Stimulated activated naive CD4-positive, alpha-beta T cell (primary cell): ENCODE results near the gene SLC66A2.

Source experiments
- DNase-seq, 6 experiments: peaks; one replicate each; lab custom pipeline; 2025; lab: John Stamatoyannopoulos, UW

Gene SLC66A2

GRCh38 chr18:79971211-79971952, 19.9 kb upstream of the SLC66A2 start:
- no peak for DNase-seq

DNA sequence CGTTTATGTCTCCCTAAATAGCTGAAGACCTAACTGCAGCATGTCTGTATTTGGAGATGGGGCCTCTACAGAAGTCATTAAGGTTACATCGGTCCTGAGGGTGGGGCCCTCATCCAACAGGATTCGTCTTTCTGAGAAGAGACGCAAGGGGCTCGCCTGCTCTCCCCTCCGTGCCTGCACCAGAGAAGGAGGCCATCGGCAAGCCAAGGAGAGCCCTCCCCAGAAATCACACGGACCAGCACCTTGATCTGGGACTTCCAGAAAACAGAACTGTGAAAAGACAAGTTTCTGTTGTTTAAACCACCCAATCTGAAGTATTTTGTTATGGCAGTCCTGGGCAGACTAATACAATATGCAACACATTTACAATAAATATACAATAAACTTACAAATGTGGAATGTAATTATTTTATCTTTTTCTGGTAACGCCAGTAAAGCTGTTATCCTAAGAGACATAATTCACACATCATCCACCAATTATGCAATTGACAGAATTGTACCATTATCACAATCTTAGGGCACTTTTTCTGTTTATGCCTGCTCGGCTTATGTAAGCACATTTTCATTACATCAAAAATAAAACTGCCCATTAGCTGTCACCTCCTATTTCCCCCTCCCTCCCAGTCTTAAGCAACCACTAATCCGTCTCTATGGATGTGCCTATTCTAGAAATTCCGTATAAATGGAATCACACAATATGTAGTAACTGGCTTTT, 19.1 kb upstream of the SLC66A2 start:
- DNase-seq, result no peak

GRCh38 chr18:79965119-79965902, 13.9 kb upstream of the SLC66A2 start:
- DNase-seq, result peak in 5 of 6 experiments; percentile 17 to 59 (median 32)

DNA sequence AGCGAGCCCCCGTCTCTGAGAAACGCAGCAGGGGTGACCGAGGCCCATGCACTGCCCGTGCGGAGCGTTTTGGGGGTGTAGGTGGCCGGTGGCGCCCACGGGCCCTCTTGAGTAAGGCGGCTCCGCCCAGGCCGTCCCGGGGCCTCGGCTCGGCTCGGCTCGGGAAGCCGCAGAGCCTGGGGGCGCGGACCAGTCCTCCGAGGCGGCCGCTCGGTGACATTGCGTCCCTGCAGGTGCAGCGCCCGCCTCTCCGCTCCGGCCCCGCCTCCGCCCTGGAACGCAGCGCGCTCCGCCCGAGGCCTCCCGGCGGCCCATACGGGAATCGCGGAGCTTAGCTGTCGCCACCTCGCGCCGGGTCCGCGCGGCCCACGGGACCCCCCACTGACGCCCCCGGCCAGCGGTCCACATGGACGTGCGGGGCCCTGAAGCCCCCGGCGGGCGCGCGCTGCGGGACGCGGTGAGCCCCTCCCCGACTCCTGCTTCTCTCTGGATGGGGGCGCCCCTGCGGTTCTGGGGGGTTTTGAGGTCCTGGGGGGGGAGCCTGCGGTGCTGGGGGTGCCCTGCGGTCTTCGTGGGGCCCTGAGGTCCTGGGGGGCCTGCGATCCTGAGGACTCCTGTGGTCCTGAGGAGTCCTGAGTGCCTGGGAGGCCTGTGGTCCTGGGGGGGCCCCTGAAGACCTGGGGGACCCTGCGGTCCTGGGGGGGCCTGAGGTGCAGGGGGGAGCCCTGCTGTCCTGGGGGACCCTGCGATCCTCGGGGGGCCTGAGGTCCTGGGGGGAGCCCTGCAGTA, 13.1 kb upstream of the SLC66A2 start, which contains the start of gene HSBP1L1:
TSS of gene HSBP1L1 (plus strand) at position 314 of the 789 bp plus-strand sequence. CDS start at position 407, 93 bp downstream.
- peak; percentile 29 to 71 (median 62) for DNase-seq

DNA sequence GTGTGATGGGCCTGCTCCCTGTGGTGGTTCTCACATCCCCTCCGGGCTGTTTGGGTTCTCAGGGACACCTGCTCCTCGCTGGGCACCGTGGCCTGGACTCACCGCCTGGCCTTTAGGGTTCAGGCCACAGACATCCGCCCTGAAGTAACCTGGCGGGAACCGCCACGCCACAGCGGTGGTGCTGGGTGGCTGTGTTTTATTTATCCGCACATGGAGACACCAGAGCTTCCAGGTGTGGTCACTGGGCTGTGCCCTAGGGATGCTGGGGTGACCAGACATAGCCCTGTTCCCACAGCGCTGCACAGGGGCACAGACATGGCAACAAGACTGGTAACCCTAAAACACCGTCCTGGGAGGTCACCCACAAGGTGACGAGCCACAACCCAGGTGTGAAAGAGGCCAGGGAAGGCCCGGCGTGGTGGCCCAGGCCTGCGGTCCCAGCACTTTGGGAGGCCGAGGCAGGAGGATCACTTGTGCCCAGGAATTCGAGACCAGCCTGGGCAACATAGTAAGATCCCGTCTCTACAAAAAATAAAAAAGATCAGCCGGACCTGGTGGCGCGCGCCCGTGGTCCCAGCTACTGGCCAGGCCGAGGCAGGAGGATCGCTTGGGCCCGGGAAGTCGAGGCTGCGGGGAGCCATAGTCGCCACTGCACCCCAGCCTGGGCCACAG, 12.3 kb upstream of the SLC66A2 start:
- no peak for DNase-seq

DNA sequence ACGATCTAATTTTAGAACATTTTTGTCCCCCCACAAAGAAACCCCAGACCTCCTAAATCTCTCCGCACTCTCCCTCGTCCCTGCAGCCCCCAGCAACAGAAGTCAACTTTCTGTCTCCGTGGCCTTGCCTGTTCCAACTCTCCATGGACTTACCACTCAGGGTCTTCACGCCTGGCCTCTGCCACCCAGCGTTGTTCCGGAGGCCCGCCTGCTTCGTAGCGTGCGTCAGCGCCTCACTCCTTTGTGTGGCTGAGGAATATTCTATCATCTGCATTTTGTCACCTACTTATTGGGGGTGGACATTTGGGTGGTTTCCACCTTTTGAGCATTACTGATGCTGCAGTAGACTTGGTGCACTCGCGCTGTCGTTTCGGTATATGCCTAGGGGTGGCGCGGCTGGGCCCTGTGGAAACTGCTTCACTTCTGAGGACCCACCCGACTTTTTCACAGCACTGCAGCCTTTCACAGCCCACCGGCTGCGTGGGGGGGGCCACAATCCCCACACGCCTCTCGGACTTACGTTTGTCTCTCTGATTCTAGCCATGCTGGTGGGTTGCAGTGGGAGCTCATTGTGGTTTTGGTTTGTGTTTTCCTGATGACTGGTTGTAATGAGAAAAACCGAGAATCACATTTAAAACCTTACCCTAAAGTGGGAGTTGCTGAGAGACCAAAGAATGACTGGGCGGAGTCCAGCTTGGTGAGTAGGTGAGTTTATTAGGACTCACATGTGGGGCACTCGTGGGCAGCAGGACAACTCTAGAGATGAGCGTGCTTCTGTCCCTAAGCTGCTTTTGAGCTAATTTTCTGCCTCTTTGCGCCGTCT, 11.6 kb upstream of the SLC66A2 start:
- no peak for DNase-seq

- DNase-seq, result no peak
Observed at GRCh38 chr18:79962311-79962710, 10.9 kb upstream of the SLC66A2 start.

DNA sequence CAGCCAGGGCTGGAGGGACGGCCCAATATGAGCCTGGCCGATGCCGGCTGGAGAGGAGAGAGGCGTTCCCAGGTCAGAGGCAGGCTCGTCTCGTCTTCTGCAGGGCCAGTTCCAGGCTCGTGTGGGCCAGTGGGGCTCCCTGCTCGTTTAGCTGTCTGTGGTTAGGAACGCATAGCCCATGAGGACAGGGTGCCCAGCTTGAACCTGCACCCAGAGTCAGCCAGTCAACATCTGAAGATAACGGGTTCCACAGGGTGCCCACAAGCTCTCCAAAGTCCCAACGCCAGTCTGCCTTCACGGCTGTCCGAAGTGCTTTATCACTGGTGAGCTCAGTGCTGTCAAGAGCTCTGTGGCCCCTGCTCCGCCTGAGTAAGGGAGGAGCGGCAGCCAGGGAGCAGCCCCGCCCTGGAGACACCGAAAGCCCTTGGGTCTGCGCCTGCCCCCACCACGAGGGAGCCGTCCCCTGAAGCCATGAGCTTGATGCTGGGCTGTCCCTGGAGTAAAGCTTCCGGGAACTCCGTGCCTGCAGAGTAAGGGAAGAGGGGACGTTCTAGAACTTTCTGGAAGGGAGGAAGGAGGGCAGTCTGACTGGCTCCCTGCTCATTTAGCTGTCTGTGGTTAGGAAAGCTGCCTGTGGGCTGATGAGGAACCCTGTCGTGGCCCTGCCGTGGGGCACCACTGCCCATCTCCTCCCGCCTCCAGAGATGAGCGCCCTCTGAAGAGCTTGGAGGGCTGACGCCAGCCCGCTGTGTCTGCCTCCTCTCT, 10.3 kb upstream of the SLC66A2 start:
- DNase-seq, result no peak

DNA sequence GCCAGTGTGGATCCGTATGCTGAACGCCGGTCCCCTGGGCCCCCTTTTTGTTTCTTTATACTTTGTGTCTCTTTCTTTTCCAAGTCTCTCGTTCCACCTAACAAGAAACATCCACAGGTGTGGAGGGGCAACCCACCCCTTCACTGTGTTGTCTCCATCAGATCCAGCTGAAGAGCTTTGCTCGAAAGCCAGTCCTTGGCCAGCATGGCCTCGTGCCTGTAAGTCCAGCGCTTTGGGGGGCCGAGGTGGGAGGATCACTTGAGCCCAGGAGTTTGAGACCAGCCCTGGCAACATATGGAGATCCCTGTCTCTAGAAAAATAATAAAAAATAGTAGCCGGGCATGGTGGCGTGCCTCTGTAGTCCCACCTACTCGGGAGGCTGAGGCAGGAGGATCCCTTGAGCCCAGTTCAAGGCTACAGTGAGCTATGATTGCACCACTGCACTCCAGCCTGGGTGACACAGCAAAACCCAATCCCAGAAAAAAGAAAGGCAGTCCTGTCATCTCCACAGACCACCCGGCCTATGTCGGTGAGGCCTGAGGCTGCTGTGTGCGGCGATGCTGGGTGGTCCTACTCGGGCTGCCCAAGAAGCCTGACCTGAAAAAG, 9.6 kb upstream of the SLC66A2 start:
- no peak for DNase-seq

GRCh38 chr18:79960161-79960801, 8.8 kb upstream of the SLC66A2 start:
- DNase-seq, result peak in 2 of 6 experiments; percentile 46 to 58

DNA sequence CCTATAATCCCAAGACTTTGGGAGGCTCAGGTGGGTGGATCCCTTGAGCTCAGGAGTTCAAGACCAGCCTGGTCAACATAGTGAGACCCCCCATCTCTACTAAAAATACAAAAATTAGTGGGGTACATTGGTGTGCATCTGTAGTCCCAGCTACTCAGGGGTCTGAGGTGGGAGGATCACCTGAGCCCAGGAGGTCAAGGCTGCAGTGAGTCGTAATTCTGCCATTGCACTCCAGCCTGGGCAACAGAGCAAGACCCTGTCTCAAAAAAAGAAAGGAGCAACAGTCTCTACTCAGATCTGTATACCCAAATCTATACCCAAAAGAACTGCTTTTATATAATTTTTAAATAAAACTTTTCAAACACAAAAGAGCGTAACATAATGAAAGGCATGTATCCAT, 7.5 kb upstream of the SLC66A2 start:
- no peak for DNase-seq

- DNase-seq, result no peak
Observed at GRCh38 chr18:79956276-79956675, 4.8 kb upstream of the SLC66A2 start.

DNA sequence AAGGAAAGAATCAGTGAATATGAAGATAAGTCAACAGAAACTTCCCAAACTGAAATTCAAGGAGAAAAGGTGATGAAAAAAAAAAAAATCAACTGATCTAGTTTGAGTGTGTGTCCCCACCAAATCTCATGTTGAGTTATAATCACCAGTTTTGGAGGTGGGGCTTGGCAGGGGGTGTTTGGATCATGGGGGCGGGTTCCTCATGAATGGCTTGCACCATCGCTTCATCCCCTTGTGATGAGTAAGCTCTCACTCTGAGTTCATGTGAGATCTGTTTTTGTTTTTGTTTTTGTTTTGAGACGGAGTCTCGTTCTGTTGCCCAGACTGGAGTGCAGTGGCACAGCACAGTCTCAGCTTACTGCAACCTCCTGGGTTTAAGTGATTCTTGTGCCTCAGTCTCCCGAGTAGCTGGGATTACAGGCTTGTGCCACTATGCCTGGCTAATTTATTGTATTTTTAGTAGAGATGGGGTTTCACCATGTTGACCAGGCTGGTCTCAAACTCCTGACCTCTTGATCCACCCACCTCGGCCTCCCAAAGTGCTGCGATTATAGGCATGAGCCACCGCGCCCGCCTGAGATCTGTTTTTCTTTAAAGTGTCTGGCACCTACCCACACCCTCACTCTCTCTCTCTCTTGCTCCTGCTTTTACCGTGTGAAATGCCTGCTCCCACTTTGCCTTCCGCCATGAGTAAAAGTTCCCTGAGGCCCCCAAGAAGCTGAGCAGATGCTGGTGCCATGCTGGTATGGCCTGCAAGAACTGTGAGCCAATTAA, 4.0 kb upstream of the SLC66A2 start:
- no peak for DNase-seq

DNA sequence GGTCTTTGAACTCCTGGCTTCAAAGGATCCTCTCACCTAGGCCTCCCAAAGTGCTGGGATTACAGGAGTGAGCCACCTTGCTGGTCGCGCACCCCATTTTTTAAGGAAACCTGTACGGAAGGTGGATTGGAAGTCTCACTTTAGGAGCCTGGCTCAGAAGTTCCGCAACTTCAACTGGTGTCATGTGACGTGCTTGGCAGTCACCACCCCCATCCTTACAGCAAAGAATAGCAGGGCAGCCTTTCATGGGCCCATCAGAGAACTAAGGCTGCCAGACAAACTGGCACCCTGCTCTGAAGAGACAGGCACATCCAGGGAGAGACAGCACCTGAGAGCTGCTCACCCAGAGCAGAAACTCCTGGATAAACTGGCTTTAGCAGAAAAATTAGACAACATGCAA, 3.3 kb upstream of the SLC66A2 start:
- DNase-seq, result no peak

DNA sequence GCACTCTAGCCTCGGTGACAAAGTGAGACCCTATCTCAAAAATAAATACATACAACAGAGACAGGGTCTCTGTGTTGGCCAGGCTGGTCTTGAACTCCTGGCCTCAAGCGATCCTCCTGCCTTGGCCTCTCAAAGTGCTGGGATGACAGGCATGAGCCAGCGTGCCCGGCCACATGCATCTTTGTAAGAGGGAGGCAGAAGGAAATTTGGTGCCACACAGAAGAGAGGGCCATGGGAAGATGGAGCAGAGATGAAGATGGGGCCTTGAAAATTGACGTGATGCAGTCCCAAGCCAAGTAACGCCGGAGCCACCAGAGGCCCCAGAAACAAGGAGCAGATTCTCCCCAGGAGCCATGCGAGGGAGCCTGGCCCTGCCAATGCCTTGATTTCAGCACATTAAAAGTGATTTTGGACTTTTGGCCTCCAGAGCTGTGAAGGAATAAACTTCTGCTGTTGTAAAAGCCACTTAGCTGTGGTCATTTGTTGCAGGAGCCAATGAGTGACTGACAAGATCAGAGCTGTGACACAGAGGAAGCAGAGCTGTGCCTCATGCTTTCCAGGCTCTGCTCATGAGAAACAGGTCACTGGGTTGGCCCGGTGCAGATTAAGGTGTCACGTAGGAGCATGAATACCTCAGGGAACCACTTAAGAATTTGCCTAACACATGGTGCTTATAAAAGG, 2.7 kb upstream of the SLC66A2 start:
- no peak for DNase-seq

GRCh38 chr18:79952996-79953559, 1.6 kb upstream of the SLC66A2 start:
- DNase-seq, result no peak

GRCh38 chr18:79952456-79952995, 1.1 kb upstream of the SLC66A2 start:
- no peak for DNase-seq
